Islet precursor cell (in vitro differentiated cells): ENCODE measurements around the gene KRTAP9-2.
"Not testable (repeated sequence)": the region's sequence is repeated elsewhere in the genome, so short reads cannot be mapped to it uniquely, and the experiment has no call there.

Source experiments
- DNase-seq: peaks from one replicate; pipeline ENCODE4 v3.0.0-alpha.2; 2018

The KRTAP9-2 gene

DNA sequence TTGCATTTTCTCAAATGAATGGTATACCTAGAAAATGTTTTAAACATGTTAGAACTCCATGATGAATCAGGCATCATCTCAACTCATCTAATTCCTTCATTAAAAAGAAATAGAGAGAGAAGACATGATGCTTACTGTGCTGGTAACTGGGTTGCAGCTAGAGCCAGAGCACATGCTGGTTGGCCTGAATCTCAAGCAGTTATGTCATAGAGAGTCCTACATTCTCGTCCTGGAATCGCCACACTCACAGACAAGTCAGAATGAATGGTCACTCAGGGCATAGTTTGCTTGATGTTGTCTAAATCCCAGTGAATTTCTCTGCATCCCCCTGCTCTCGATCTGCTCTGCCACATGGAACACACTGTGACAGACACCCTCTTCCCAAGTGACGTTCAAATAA, 10.7 kb downstream of the KRTAP9-2 start:
- not testable (repeated sequence) for DNase-seq

DNA sequence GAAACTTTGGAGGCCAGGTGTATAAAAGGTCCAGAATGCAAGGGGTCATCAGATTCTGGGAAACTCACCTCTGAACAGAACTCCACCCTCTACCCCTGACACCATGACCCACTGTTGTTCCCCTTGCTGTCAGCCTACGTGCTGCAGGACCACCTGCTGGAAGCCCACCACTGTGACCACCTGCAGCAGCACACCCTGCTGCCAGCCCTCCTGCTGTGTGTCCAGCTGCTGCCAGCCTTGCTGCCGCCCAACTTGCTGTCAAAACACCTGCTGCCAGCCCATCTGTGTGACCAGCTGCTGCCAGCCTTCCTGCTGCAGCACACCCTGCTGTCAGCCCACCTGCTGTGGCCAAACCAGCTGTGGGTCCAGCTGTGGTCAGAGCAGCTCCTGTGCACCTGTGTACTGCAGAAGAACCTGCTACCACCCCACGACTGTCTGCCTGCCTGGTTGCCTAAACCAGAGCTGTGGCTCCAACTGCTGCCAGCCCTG, 11.5 kb downstream of the KRTAP9-2 start, which contains the start of gene KRTAP9-8:
TSS of gene KRTAP9-8 (plus strand) at position 51 of the 489 bp plus-strand sequence. CDS start at position 104, 53 bp downstream.
- DNase-seq = not testable (repeated sequence)

DNA sequence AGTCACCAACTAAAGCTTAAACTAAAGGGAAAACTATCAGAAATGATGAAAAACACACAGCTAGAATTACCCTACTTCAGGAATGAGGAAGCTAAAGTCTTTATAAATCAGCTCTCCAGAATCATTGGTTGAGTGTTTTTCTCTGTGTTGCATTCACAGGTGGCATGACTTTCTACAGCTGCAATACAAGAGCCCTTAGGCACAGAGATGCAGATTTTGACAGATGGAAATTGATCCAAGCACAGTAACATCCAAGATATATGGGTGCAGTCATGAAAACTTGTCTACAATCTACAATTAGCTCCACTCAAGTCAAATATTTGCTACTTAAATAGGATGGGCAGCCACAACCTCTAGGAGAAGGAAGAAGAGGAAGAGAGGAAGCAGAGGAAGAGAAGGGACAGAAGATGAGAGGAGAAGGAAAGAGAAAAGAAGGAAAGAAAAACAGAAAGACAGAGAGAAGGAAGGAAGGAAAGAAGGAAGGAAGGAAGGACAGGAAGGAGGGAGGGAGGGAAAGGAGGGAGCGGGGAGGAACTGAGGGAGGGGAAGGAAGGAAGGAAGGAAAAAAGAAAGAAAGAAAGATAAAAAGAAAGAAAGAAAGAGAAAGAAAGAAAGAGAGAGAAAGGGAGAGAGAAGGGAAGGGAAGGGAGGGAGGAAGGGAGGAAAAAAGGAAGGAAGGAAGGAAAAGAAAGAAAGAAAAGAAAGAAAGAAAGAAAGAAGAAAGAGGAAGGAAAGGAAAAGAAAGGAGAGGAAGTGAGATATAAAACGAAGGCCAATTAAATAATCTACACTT, 20.7 kb downstream of the KRTAP9-2 start:
- not testable (repeated sequence) for DNase-seq

DNA sequence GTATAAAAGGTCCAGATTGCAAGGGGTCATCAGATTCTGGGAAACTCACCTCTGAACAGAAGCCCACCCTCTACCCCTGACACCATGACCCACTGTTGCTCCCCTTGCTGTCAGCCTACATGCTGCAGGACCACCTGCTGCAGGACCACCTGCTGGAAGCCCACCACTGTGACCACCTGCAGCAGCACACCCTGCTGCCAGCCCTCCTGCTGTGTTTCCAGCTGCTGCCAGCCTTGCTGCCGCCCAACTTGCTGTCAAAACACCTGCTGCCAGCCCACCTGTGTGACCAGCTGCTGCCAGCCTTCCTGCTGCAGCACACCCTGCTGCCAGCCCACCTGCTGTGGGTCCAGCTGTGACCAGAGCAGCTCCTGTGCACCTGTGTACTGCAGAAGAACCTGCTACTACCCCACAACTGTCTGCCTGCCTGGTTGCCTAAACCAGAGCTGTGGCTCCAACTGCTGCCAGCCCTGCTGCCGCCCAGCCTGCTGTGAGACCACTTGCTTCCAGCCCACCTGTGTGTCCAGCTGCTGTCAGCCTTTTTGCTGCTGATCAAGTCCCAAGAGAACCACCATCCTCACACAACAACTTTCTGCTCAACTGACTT, 23.3 kb downstream of the KRTAP9-2 start, which contains the start of gene KRTAP9-4:
TSS of gene KRTAP9-4 (plus strand) at position 51 of the 604 bp plus-strand sequence. CDS start at position 85, 34 bp downstream.
- DNase-seq = not testable (repeated sequence)

DNA sequence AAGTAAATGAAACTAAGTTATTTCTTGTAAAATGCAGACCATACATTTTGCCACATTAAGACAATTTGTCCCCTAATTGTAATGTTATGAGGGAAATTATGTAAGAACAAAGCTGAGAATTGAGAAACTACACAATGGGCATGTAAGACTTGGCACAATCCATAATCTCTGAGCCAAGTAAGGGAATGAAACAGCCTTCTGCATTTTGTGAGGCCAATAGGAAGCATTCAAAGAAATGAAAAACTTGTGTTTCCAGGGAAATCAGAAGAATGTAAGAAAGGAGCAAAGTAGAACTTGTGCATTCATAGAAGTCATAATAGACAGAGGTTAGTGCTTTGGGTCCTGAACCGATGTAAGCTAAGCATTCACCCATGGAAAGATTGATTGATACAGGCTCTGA, 24.8 kb downstream of the KRTAP9-2 start:
- no peak for DNase-seq

DNA sequence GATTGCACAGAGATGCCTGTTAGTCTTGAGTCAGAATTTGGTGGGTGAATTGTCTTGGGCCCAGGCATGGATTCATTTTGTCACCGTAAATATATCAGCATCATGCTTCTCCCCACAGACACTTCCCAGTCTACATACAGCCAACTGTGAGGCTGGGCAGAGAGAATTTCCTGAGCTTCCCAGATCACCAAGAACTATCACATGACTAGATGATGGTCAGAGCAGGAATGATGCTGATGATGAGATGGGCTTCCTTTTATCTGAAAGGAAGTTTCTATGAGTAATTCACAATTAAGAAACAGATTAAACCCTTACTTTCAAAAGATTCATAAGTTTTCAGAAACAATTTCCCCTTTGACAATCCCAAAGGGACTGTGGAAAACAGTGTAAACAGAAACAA, 28.4 kb downstream of the KRTAP9-2 start:
- DNase-seq = no peak

DNA sequence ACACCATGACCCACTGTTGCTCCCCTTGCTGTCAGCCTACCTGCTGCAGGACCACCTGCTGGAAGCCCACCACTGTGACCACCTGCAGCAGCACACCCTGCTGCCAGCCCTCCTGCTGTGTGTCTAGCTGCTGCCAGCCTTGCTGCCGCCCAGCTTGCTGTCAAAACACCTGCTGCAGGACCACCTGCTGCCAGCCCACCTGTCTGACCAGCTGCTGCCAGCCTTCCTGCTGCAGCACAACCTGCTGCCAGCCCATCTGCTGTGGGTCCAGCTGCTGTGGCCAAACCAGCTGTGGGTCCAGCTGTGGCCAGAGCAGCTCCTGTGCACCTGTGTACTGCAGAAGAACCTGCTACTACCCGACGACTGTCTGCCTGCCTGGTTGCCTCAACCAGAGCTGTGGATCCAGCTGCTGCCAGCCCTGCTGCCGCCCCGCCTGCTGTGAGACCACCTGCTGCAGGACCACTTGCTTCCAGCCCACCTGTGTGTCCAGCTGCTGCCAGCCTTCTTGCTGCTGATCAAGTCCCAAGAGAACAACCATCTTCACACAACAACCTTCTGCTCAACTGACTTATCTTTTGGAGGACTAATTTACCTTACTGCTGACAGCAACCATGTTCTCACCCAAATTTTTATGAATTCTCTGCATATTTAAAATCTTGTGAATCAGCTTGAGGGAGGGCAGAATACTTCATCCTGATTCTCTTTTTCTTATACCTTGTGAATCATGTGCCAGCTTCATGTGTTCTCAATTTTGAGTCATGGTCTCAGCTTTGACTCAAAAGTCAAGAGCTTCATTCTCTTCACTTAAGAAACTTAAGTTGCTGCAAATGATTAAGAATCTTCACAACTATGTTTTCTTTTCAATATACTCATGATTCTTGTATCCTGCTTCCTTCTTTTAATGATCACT, 29.2 kb downstream of the KRTAP9-2 start, which contains the start of gene KRTAP9-9:
TSS of gene KRTAP9-9 (plus strand) at position 4 of the 910 bp plus-strand sequence.
- DNase-seq = peak; percentile 44

DNA sequence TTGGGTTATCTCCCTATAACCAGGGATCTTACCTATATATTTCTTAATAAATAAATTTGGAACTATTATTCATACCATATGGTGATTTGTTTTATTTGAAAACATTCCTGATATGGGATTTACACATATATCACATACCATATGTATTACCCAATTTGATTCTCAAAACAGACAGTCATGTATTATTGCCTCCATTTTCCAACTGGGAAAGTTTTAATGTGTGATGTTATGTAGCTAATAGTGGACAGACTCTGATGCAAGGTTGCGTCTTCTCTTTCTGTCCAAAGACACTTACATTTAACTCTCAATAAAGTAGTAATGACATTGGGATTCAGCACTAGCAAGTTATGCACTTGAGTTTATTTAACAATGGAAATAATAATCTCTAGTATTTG, 29.8 kb downstream of the KRTAP9-2 start:
- no peak for DNase-seq

DNA sequence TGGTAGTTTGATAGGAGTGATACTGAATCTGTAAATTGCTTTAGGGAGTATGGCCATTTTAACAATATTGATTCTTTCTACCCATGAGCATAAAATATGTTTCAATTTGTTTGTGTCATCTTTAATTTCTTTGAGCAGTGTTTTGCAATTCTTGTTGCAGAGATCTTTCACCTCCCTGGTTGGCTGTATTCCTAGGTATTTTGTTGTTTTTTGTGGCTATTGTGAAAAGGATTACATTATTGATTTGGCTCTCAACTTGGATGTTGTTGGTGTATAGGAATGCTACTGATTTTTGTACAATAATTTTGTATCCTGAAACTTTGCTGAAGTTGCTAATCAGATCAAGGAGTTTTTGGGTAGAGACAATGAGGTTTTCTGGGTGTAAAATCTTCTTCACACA, 32.0 kb downstream of the KRTAP9-2 start:
- DNase-seq = no peak

DNA sequence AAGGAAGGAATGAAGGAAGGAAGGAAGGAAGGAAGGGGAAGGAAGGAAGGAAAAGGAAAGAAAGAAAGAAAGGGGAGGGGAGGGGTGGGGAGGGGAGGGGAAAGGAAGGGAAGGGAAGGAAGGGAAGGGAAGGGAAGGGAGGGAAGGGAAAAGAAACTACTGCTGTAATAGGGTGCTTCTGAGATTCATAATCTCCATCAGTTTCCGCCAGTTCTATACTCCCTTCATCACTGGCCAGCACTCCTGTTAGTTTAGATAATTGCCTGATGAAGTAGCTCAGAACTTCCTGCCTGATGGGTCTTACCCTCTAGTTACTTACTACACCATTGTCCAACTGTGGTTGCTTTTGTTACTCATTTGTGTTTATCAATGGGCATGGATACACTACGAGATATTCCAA, 36.8 kb downstream of the KRTAP9-2 start:
- no peak for DNase-seq

DNA sequence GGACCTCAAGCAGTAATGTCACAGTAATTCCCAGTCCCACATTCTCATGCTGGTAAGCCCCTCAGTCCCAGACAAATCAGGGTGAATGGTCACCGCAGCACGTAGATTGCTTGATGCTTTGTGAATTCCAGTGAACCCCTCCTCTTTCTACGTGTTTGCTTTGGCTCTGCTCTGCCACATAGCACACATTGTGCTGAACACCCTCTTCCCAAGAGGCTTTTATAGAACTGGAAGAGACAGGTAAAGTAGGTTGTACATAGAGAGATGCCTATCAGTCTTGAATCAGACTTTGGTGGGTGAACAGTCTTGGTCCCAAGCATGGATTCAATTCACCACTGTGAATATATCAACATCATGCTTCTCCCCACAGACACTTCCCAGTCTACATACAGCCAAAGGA, 38.2 kb downstream of the KRTAP9-2 start:
- peak; percentile 40 for DNase-seq

DNA sequence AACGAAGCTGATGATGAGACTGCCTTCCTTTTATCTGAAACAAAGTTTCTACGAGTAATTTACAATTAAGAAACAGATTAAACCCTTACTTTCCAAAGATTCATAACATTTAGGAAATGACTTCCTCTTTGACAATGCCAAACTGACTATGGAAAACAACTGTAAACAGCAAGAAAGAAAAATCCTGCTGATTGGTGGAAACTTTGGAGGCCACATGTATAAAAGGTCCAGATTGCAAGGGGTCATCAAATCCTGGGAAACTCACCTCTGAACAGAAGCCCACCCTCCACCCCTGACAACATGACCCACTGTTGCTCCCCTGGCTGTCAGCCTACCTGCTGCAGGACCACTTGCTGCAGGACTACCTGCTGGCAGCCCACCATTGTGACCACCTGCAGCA, 38.6 kb downstream of the KRTAP9-2 start, which contains the start of gene KRTAP9-6:
TSS of gene KRTAP9-6 (plus strand) at position 301 of the 400 bp plus-strand sequence. CDS start at position 301, 0 bp downstream.
- no peak for DNase-seq

DNA sequence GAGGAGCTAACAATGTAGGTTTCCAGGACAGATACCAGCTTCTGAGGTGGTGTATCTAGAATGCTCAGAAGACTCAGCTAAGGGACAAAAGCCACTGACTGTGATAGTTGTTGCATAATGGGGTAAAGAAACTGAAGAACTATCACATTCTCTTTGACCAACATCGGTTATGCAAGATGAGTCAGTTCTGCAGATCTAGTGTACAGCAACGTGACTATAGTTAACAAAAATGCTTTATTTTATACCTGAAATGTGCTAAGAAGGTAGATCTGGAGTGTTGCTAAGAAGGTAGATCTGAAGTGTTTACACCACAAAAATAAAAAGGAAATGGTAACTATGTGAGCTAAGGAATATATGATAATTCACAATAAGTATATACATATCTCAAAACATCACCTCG, 41.3 kb downstream of the KRTAP9-2 start:
- DNase-seq = no peak

DNA sequence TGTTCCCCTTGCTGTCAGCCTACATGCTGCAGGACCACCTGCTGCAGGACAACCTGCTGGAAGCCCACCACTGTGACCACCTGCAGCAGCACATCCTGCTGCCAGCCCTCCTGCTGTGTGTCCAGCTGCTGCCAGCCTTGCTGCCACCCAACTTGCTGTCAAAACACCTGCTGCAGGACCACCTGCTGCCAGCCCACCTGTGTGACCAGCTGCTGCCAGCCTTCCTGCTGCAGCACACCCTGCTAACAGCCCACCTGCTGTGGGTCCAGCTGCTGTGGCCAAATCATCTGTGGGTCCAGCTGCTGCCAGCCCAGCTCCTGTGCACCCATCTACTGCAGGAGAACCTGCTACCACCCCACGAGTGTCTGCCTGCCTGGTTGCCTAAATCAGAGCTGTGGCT, 44.9 kb downstream of the KRTAP9-2 start:
- not testable (repeated sequence) for DNase-seq

DNA sequence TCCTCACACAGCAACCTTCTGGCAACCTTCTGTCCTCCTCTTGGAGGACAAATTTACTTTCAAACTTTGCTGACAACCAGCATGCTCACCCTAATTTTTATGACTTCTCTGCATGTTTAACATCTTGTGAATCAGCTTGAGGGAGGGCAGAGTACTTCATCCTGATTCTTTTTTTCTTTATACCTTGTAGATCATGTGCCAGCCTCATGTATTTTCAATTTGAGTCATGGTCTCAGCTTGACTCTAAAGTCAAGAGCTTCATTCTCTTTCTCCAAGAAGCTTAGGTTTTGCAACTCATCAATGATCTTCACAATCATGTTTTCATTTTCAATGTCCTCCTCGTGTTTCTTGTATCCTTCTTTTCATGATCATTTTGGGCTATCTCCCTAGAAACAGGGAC, 45.4 kb downstream of the KRTAP9-2 start:
- no peak for DNase-seq

DNA sequence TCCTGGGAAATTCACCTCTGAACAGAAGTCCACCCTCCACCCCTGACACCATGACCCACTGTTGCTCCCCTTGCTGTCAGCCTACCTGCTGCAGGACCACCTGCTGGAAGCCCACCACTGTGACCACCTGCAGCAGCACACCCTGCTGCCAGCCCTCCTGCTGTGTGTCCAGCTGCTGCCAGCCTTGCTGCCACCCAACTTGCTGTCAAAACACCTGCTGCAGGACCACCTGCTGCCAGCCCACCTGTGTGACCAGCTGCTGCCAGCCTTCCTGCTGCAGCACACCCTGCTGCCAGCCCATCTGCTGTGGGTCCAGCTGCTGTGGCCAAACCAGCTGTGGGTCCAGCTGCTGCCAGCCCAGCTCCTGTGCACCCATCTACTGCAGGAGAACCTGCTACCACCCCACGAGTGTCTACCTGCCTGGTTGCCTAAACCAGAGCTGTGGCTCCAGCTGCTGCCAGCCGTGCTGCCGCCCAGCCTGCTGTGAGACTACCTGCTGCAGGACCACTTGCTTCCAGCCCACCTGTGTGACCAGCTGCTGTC, 49.3 kb downstream of the KRTAP9-2 start, which contains the start of gene KRTAP9-7:
TSS of gene KRTAP9-7 (plus strand) at position 51 of the 543 bp plus-strand sequence. CDS start at position 51, 0 bp downstream.
- not testable (repeated sequence) for DNase-seq
